ENCODE measurements around the gene LDB1. TPM values are rescaled to one million over a fixed set of nuclear protein-coding genes. Genes with fewer than 3 reads are reported as not detected.

The LDB1 gene
- total and polyA plus RNA-seq, 8 donors: 40.3 to 178 (median 151) TPM

GRCh38 chr10:102113261-102113955 is 6.8 kb downstream of the LDB1 start:
- Histone ChIP-seq H3K27me3 (no peaks in the 10 kb centered on the region), H3K4me3 (peak overlapping the region; percentile 76 to 90), H3K9me3 (no peaks in the 10 kb centered on the region), H3K27ac (peak overlapping the region in 1 of 2 donors; percentile 93), H3K4me1 (peaks cover 50 to 55% of the 10 kb centered on the region in 2 donors), H3K36me3 (peaks cover 0 to 30% of the 10 kb centered on the region in 2 donors)
- no peak for DNase-seq
- no peak for ATAC-seq
- intact Hi-C loops (cut with DNase I): no loop called here
- TF ChIP-seq CTCF (IDR thresholded peaks at IDR 0.05): no peak

- peaks cover 0 to 41% of the 10 kb centered on the region in 2 donors for H3K36me3 ChIP-seq
- no peak for TF ChIP-seq CTCF (IDR thresholded peaks at IDR 0.05)
- no peak for ATAC-seq
- H3K27ac ChIP-seq: no peak overlapping the region
- H3K27me3 ChIP-seq: no peaks in the 10 kb centered on the region
- H3K4me3 ChIP-seq: no peak overlapping the region
- intact Hi-C loops (cut with DNase I): no loop called here
- no peaks in the 10 kb centered on the region for H3K9me3 ChIP-seq
- DNase-seq: no peak
- H3K4me1 ChIP-seq: peaks cover 39 to 44% of the 10 kb centered on the region in 2 donors
Observed at GRCh38 chr10:102112210-102112817, 7.9 kb downstream of the LDB1 start.

- no peaks in the 10 kb centered on the region for H3K27me3 ChIP-seq
- H3K4me1 ChIP-seq: peaks cover 29 to 34% of the 10 kb centered on the region in 2 donors
- DNase-seq (no peak), ATAC-seq (no peak)
- H3K27ac ChIP-seq: no peak overlapping the region
- H3K9me3 ChIP-seq: no peaks in the 10 kb centered on the region
- no peak for TF ChIP-seq CTCF (IDR thresholded peaks at IDR 0.05)
- intact Hi-C loops (cut with DNase I): no loop called here
- peaks cover 0 to 50% of the 10 kb centered on the region in 2 donors for H3K36me3 ChIP-seq
- H3K4me3 ChIP-seq: no peak overlapping the region
Observed at GRCh38 chr10:102111276-102111675, 8.9 kb downstream of the LDB1 start.

- Histone ChIP-seq H3K36me3 (peaks cover 0 to 50% of the 10 kb centered on the region in 2 donors), H3K27ac (no peak overlapping the region)
- intact Hi-C loops (cut with DNase I): no loop called here
Observed at GRCh38 chr10:102109166-102110116, 10.7 kb downstream of the LDB1 start.

More at GRCh38 chr10:102109166-102110116, 10.7 kb downstream of the LDB1 start:
- ATAC-seq (no peak), DNase-seq (no peak)
- TF ChIP-seq CTCF (IDR thresholded peaks at IDR 0.05): no peak
- Histone ChIP-seq H3K27me3 (no peaks in the 10 kb centered on the region), H3K4me3 (no peak overlapping the region), H3K9me3 (no peaks in the 10 kb centered on the region), H3K4me1 (peaks cover 15 to 23% of the 10 kb centered on the region in 2 donors)

Measured in left lung (tissue), 10 donors.